Ectodermal cell (in vitro differentiated cells): Measurements from ENCODE around the gene RFX4.

ENCODE experiments used
- H3K27ac ChIP-seq: 2 replicates; pipeline ENCODE4 v1.7.0; 2013; ENCODE audit warnings: mild to moderate bottlenecking, low read depth, low read length; ENCODE audit not compliant: insufficient read depth, poor library complexity, severe bottlenecking
- H3K27me3 ChIP-seq: 2 replicates; pipeline ENCODE4 v1.7.0; 2013; ENCODE audit warnings: mild to moderate bottlenecking, low read length; ENCODE audit not compliant: insufficient read depth, control insufficient read depth, poor library complexity, severe bottlenecking
- H3K36me3 ChIP-seq: one replicate; pipeline ENCODE4 v1.7.0; 2013; ENCODE audit warnings: low read length; ENCODE audit not compliant: control insufficient read depth, insufficient read depth
- H3K4me1 ChIP-seq: one replicate; pipeline ENCODE4 v1.7.0; 2013; ENCODE audit warnings: low read length; ENCODE audit not compliant: control insufficient read depth, insufficient read depth
- H3K4me3 ChIP-seq: 2 replicates; pipeline ENCODE4 v1.7.0; 2013; ENCODE audit warnings: low read depth, low read length, control low read depth; ENCODE audit not compliant: insufficient read depth
- H3K9me3 ChIP-seq: 2 replicates; pipeline ENCODE4 v1.7.0; 2013; ENCODE audit warnings: mild to moderate bottlenecking, low read length, moderate library complexity; ENCODE audit not compliant: control insufficient read depth
- WGBS, 2 experiments: methylation state at CpG; one replicate each; pipeline ENCODE4 v1.1.7; 2013; ENCODE audit warnings: missing lambda C conversion rate in 2 of 2; 5-methylcytosine and 5-hydroxymethylcytosine counted together

Gene RFX4

GRCh38 chr12:106629797-106630659 lies 47.2 kb downstream of the RFX4 start:
- WGBS, 2 experiments: 94% methylated on average over 11 to 12 of the region's 12 CpGs
- H3K27me3 ChIP-seq: no peaks in the 10 kb centered on the region
- H3K36me3 ChIP-seq: no peaks in the 10 kb centered on the region
- no peak overlapping the region for H3K4me3 ChIP-seq
- no peaks in the 10 kb centered on the region for H3K4me1 ChIP-seq
- no peaks in the 10 kb centered on the region for H3K9me3 ChIP-seq
- no peak overlapping the region for H3K27ac ChIP-seq

DNA sequence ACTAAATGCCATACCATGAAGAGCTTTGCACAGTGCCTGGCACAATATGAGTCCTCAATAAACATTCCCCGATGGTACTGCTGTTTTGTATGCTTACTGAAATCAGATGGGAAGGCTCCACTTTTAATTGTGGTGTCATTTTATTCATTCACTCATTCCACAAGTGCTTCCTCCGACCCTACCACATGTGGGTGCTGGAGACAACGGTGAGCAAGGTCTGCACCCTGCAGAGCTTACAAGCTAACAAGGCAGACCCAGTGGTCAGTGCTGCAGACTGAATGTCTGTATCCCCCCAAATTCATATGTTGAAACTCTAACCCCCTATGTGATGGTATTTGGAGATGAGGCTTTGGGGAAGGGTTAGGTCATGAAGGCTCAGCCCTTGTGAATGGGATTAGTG lies 48.3 kb downstream of the RFX4 start:
- Histone ChIP-seq H3K27ac (no peak overlapping the region), H3K36me3 (no peaks in the 10 kb centered on the region), H3K4me3 (no peak overlapping the region), H3K27me3 (no peaks in the 10 kb centered on the region), H3K9me3 (no peaks in the 10 kb centered on the region), H3K4me1 (no peaks in the 10 kb centered on the region)
- 79 to 85% methylated on average over 3 of the region's 3 CpGs for WGBS, 2 experiments

DNA sequence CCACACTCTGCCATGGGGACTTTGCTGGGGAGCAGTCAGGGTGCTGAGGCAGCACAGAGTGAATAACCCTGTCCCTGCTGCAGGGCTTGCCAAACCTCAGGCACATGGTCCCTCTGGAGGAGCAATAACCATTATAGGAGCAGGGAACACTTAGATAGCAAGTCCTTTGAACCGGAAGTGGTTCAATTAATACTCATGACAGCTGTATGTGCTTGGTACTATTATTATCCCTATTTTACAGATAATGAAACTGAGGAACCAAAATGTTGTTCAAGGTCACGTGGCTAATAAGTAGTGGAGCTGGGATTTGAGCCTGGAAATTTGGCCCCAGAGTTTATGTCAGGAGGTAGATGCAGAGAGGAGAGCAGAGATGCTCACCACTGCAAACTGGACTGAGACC lies 49.0 kb downstream of the RFX4 start:
- H3K36me3 ChIP-seq: no peaks in the 10 kb centered on the region
- 99 to 100% methylated on average over 2 of the region's 2 CpGs for WGBS, 2 experiments
- no peaks in the 10 kb centered on the region for H3K27me3 ChIP-seq

GRCh38 chr12:106632797-106633450 lies 50.1 kb downstream of the RFX4 start:
- Histone ChIP-seq H3K4me3 (no peak overlapping the region), H3K27ac (no peak overlapping the region), H3K36me3 (no peaks in the 10 kb centered on the region), H3K27me3 (no peaks in the 10 kb centered on the region), H3K9me3 (no peaks in the 10 kb centered on the region), H3K4me1 (no peaks in the 10 kb centered on the region)
- 93 to 94% methylated on average over 7 of the region's 7 CpGs for WGBS, 2 experiments

More for the DNA sequence above, 49.0 kb downstream of the RFX4 start:
- H3K9me3 ChIP-seq: no peaks in the 10 kb centered on the region
- H3K4me1 ChIP-seq: no peaks in the 10 kb centered on the region
- H3K27ac ChIP-seq: no peak overlapping the region
- H3K4me3 ChIP-seq: no peak overlapping the region

DNA sequence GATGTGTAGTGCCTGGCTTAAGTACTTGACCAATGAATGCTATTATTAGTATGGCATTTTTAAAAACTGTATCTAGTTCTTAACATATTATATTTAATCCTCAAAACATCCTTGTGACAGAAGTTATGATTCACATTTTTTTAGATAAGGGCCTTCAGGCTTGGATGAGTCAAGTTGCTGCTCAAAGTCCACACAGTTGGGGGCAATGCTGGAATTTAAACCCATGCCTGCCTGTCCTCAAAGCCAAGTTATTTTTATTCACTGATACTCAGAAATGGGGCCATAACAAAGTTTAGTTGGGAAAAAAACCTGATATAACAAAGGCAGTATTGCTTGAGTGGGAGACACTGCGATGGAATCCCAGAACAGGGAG lies 50.6 kb downstream of the RFX4 start:
- 93 to 97% methylated on average over 1 of the region's 1 CpG for WGBS, 2 experiments
- Histone ChIP-seq H3K36me3 (no peaks in the 10 kb centered on the region), H3K27ac (no peak overlapping the region)

GRCh38 chr12:106634206-106634605 lies 51.4 kb downstream of the RFX4 start:
- Histone ChIP-seq H3K4me1 (no peaks in the 10 kb centered on the region), H3K27ac (no peak overlapping the region), H3K9me3 (no peaks in the 10 kb centered on the region), H3K4me3 (no peak overlapping the region), H3K36me3 (no peaks in the 10 kb centered on the region), H3K27me3 (no peaks in the 10 kb centered on the region)
- 79 to 87% methylated on average over 7 of the region's 7 CpGs for WGBS, 2 experiments

More for the DNA sequence above, 50.6 kb downstream of the RFX4 start:
- Histone ChIP-seq H3K9me3 (no peaks in the 10 kb centered on the region), H3K4me1 (no peaks in the 10 kb centered on the region), H3K27me3 (no peaks in the 10 kb centered on the region), H3K4me3 (no peak overlapping the region)

DNA sequence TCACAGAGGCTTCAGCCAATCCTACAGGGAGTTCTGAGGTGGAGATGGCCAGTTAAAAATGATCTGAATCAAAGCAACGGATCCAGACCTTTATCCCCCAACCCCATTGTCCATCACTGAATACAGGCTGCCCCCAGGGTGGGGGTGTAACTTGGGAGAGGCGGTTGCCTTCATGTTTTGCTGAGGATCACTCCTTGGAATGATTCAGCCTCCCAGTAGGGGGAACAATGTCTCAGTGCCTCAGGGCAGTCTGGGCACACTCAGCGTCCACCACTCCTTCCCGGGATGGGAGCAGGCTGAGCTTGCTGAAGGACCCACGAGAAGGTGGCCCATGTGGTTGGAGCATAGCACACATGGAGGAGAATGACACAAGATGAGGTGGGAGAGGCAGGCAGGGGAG lies 60.2 kb downstream of the RFX4 start:
- H3K4me3 ChIP-seq: no peak overlapping the region
- no peaks in the 10 kb centered on the region for H3K27me3 ChIP-seq
- WGBS, 2 experiments: 55 to 59% methylated on average over 5 of the region's 5 CpGs
- H3K36me3 ChIP-seq: no peaks in the 10 kb centered on the region
- no peaks in the 10 kb centered on the region for H3K9me3 ChIP-seq
- H3K4me1 ChIP-seq: no peaks in the 10 kb centered on the region
- no peak overlapping the region for H3K27ac ChIP-seq

DNA sequence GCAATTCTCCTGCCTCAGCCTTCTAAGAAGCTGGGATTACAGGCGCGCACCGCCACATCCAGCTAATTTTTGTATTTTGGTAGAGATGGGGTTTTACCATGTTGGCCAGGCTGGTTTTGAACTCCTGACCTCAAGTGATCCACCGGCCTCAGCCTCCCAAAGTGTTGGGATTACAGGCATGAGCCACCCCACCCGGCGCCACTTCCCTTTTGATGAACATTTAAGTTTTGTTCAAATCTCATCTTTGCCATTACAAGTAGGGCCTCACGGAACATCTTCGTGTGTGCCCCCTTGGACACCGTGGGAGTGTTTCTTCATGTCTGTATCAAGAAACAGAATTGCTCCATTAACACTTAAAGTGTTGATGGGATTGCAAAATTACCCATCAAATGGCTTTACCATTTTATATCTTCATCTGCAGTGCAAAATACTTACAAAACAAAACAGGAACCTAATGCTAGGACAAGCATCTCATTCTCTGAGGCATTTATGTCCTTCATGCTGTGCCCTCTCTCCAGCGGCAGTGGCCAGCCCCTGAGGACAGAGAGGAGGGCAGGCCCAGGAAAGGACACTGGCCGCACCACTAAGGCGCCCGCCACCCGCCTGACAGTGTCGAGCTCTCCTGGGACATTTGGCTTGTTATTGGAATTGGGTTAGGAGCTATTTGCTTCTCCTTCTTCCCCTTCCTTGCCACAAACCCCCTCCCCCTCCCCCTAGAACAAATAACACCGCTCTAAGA lies 61.7 kb downstream of the RFX4 start:
- no peak overlapping the region for H3K4me3 ChIP-seq
- H3K27me3 ChIP-seq: no peaks in the 10 kb centered on the region
- H3K4me1 ChIP-seq: no peaks in the 10 kb centered on the region
- 94 to 96% methylated on average over 12 to 16 of the region's 16 CpGs for WGBS, 2 experiments
- no peaks in the 10 kb centered on the region for H3K36me3 ChIP-seq
- H3K27ac ChIP-seq: no peak overlapping the region
- no peaks in the 10 kb centered on the region for H3K9me3 ChIP-seq

- no peaks in the 10 kb centered on the region for H3K4me1 ChIP-seq
- H3K4me3 ChIP-seq: no peak overlapping the region
- no peak overlapping the region for H3K27ac ChIP-seq
- no peaks in the 10 kb centered on the region for H3K9me3 ChIP-seq
- no peaks in the 10 kb centered on the region for H3K27me3 ChIP-seq
- WGBS, 2 experiments: 91 to 93% methylated on average over 16 of the region's 16 CpGs
- H3K36me3 ChIP-seq: no peaks in the 10 kb centered on the region
Observed at GRCh38 chr12:106645074-106645421, 62.2 kb downstream of the RFX4 start.
